ENCODE measurements around the gene PDE4D. TPM values are rescaled to one million over a fixed set of nuclear protein-coding genes. Genes with fewer than 3 reads are reported as not detected.

The PDE4D gene
- total RNA-seq, 1 experiment from 2014 or later, result 2.1 TPM

- Mint-ChIP-seq H3K4me1 (peaks cover 17 to 21% of the 10 kb centered on the region in 2 experiments), H3K27me3 (ENCODE audit: low read depth) (no peaks in the 10 kb centered on the region), H3K9me3 (0 out of 5 replicates have a peak, but pooled peaks cover 0 to 4% of the 10 kb centered on the region in 2 experiments), H3K36me3 (ENCODE audit: insufficient read depth in 1 of 3, low read depth in 3 of 3) (no peaks in the 10 kb centered on the region), H3K27ac (peak overlapping the region in 2 of 3 experiments; percentile 60 to 89; a peak in 3 of 7 replicates), H3K4me3 (no peak overlapping the region)
- no peak for TF ChIP-seq CTCF (conservative IDR thresholded peaks at IDR 0.05)
- Histone ChIP-seq H3K27me3 (ENCODE audit: insufficient read depth, low read length) (no peaks in the 10 kb centered on the region), H3K4me1 (ENCODE audit: insufficient read depth, low read length) (no peaks in the 10 kb centered on the region), H2BK12ac (ENCODE audit: insufficient read length, low read depth, low read length) (no peak overlapping the region), H4K20me1 (ENCODE audit: control insufficient read depth, insufficient read depth, insufficient read length) (no peaks in the 10 kb centered on the region), H4K5ac (ENCODE audit: insufficient read length, low read depth, low read length) (no peak overlapping the region), H3K79me1 (ENCODE audit: insufficient read depth, low read depth, low read length, poor library complexity, severe bottlenecking) (no peaks in the 10 kb centered on the region), H2AK5ac (ENCODE audit: insufficient read length, low read length) (no peak overlapping the region), H4K8ac (replicated peaks; ENCODE audit: insufficient read length, low read depth, low read length) (no peak overlapping the region), H3K79me2 (ENCODE audit: insufficient read depth, low read length) (no peaks in the 10 kb centered on the region), H3K9me3 (ENCODE audit: control insufficient read depth, low read depth, low read length) (no peaks in the 10 kb centered on the region), H3K23me2 (ENCODE audit: insufficient read length, low read depth, low read length, poor library complexity, severe bottlenecking) (no peaks in the 10 kb centered on the region), H2BK15ac (ENCODE audit: low read depth, low read length) (no peak overlapping the region), H2BK5ac (ENCODE audit: insufficient read length, low read length) (no peak overlapping the region), H3K9ac (ENCODE audit: extremely low read depth, insufficient read length, low read length) (no peak overlapping the region), H4K91ac (ENCODE audit: insufficient read length, low read depth, low read length) (no peak overlapping the region), H3K56ac (ENCODE audit: insufficient read length, low read depth, low read length) (no peak overlapping the region), H3K4ac (ENCODE audit: low read depth, low read length) (no peak overlapping the region), H3K4me2 (ENCODE audit: insufficient read depth, insufficient read length, low read length) (no peak overlapping the region), H3K27ac (ENCODE audit: insufficient read length, low read depth, low read length) (no peak overlapping the region), H3K18ac (ENCODE audit: insufficient read length, low read depth, low read length) (no peak overlapping the region), H2BK120ac (ENCODE audit: low read depth, low read length, poor library complexity, severe bottlenecking) (no peak overlapping the region), H2BK20ac (ENCODE audit: low read depth, low read length, poor library complexity, severe bottlenecking) (no peak overlapping the region), H2AFZ (ENCODE audit: low read length) (no peak overlapping the region), H3K23ac (ENCODE audit: insufficient read length, low read depth, low read length) (no peak overlapping the region), H3T11ph (ENCODE audit: low read length) (no peak overlapping the region), H3K14ac (ENCODE audit: insufficient read depth, low read length) (no peak overlapping the region)
- DNase-seq, result no peak
- no CpG with 5 or more reads among the region's 2 CpGs for WGBS (ENCODE audit: extremely low coverage, insufficient read length, low lambda C conversion rate)
Observed at GRCh38 chr5:59598547-59598874, 295.0 kb downstream of the PDE4D start.
